ENCODE measurements around the gene F5. TPM values are rescaled to one million over a fixed set of nuclear protein-coding genes. Genes with fewer than 3 reads are reported as not detected.
A peak's percentile ranks its signal among the peaks of the same experiment; 100 is the strongest.

The F5 gene
- total and polyA plus RNA-seq, 9 of the 15 experiments (the other 6 are each of a cell fraction or from before 2014, with no cell fraction given) = 0.03 to 0.13 TPM; not detected in 7

DNA sequence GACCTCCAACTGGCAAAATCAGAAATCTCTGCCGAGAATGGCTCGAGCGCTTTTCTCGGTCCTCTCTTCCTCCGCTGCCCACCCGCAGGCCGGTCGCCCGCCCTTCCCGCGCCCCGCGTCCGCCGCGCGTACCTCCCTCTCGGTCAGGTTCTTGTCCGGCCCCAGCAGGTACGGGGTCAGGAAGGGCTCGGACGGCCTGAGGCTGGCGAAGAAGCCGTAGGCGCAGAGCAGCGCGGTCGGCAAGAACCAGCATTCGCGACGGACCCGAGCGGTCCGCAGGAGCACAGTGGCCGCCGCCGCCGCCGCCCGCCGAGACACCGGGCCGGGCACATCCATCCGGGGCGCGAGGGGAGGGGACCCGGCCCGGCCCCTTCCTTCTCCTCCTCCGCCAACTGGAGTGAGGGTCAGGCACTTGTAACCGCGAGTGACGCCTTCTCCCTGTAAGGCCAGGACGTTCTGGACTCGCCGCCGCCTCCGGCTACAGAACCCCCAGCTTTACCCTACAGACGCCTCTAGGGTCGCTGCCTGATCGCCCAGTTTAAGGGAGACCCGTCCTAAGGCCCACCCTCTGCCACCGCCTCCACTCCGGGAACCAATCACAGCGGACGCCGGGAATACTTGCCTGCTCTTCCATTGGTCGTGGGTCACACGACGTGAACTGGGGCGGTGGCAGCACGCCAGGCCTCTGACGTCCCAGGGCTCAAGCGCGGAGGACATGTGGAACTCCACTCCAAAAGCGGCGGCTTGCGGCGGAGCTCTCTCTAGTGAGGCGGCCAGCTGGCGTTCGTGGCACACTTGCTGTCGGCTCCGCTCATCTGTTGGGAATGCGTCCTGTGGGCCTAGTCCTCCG, 100.6 kb downstream of the F5 start, which contains the start of gene SLC19A2 (continued):
- TF ChIP-seq PCBP2 (IDR thresholded peaks at IDR 0.05; ENCODE audit: low read depth, low read length, poor library complexity, severe bottlenecking) = no peak
- no peak for TF ChIP-seq ZNF311 (CRISPR knock-in tag; IDR thresholded peaks at IDR 0.05)
- no peak for TF ChIP-seq NCOA4 (IDR thresholded peaks at IDR 0.05; ENCODE audit: partially characterized antibody)
- TF ChIP-seq, protein P1, sequence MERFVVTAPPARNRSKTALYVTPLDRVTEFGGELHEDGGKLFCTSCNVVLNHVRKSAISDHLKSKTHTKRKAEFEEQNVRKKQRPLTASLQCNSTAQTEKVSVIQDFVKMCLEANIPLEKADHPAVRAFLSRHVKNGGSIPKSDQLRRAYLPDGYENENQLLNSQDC (CRISPR knock-in tag; IDR thresholded peaks at IDR 0.05) = peak; percentile 89; the same call in 1 of the 2 replicates
- TF ChIP-seq RAD21 (CRISPR knock-in tag; conservative IDR thresholded peaks at IDR 0.05 in 1 of 2, IDR thresholded peaks at IDR 0.05 in 1 of 2) = peak; percentile 37 to 44
- TF ChIP-seq ZNF717 (CRISPR knock-in tag; IDR thresholded peaks at IDR 0.05) = no peak
- TF ChIP-seq BACH1 (tag; IDR thresholded peaks at IDR 0.05) = no peak
- TF ChIP-seq MEIS2 (IDR thresholded peaks at IDR 0.05; ENCODE audit: partially characterized antibody) = peak; percentile 64
- TF ChIP-seq ZNF830 (CRISPR knock-in tag; IDR thresholded peaks at IDR 0.05) = peak; percentile 12; the same call in 1 of the 2 replicates
- TF ChIP-seq LARP7 (IDR thresholded peaks at IDR 0.05) = no peak
- peak; percentile 78; the same call in 1 of the 2 replicates for TF ChIP-seq ATF6 (CRISPR knock-in tag; IDR thresholded peaks at IDR 0.05)
- TF ChIP-seq OTX1 (CRISPR knock-in tag; IDR thresholded peaks at IDR 0.05) = no peak; the same call in 1 of the 2 replicates
- no peak for TF ChIP-seq ZNF707 (CRISPR knock-in tag; conservative IDR thresholded peaks at IDR 0.05)
- TF ChIP-seq, protein P2, sequence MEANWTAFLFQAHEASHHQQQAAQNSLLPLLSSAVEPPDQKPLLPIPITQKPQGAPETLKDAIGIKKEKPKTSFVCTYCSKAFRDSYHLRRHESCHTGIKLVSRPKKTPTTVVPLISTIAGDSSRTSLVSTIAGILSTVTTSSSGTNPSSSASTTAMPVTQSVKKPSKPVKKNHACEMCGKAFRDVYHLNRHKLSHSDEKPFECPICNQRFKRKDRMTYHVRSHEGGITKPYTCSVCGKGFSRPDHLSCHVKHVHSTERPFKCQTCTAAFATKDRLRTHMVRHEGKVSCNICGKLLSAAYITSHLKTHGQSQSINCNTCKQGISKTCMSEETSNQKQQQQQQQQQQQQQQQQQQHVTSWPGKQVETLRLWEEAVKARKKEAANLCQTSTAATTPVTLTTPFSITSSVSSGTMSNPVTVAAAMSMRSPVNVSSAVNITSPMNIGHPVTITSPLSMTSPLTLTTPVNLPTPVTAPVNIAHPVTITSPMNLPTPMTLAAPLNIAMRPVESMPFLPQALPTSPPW (CRISPR knock-in tag; IDR thresholded peaks at IDR 0.05) = peak; percentile 63
- no peak for TF ChIP-seq HMG20A (CRISPR knock-in tag; conservative IDR thresholded peaks at IDR 0.05)
- no peak for TF ChIP-seq SRSF7 (optimal IDR thresholded peaks at IDR 0.05; ENCODE audit: low read depth, low read length)
- no peak for TF ChIP-seq ZNF174 (CRISPR knock-in tag; IDR thresholded peaks at IDR 0.05)
- peak; percentile 47; the same call in 1 of the 2 replicates for TF ChIP-seq ZNF12 (CRISPR knock-in tag; IDR thresholded peaks at IDR 0.05)
- peak; percentile 84 for TF ChIP-seq CBX1 (IDR thresholded peaks at IDR 0.05; ENCODE audit: low read depth)
- TF ChIP-seq ASH1L (IDR thresholded peaks at IDR 0.05; ENCODE audit: borderline replicate concordance, low read depth, partially characterized antibody) = peak; percentile 64
- no peak for TF ChIP-seq ZNF586 (CRISPR knock-in tag; conservative IDR thresholded peaks at IDR 0.05)
- peak; percentile 62; the same call in 1 of the 2 replicates for TF ChIP-seq TAF7 (tag; IDR thresholded peaks at IDR 0.05)
- no peak for TF ChIP-seq KHSRP (IDR thresholded peaks at IDR 0.05)
- TF ChIP-seq HMGN3 (IDR thresholded peaks at IDR 0.05; ENCODE audit: borderline replicate concordance, extremely low read depth, insufficient read length, low read depth, low read length) = peak; percentile 79
- TF ChIP-seq RBM22 (IDR thresholded peaks at IDR 0.05; ENCODE audit: low read depth, low read length, poor library complexity, severe bottlenecking) = peak; percentile 63
- TF ChIP-seq MEF2A (IDR thresholded peaks at IDR 0.05; ENCODE audit: control insufficient read depth, low read depth, low read length) = no peak
